NCI-H1092 treated with DMSO at 0.1 percent for 48 hours (cell line): Measurements from ENCODE around the gene TAGAP.
"Not testable (repeated sequence)": the region's sequence is repeated elsewhere in the genome, so short reads cannot be mapped to it uniquely, and the experiment has no call there.

Experiments used
- DNase-seq: peaks from one replicate; lab custom pipeline; 2025; lab: John Stamatoyannopoulos, UW

The TAGAP gene

GRCh38 chr6:159010037-159010612, 34.7 kb downstream of the TAGAP start:
- not testable (repeated sequence) for DNase-seq

GRCh38 chr6:159008656-159009288, 36.0 kb downstream of the TAGAP start:
- DNase-seq = peak; percentile 20

- no peak for DNase-seq
Observed at GRCh38 chr6:159007510-159007909, 37.3 kb downstream of the TAGAP start.

- DNase-seq = no peak
Observed at GRCh38 chr6:159005436-159005835, 39.4 kb downstream of the TAGAP start.

- DNase-seq = no peak
Observed at GRCh38 chr6:159004592-159004991, 40.2 kb downstream of the TAGAP start.

- DNase-seq = no peak
Observed at GRCh38 chr6:159002432-159003155, 42.2 kb downstream of the TAGAP start.

GRCh38 chr6:158999666-159000403, 45.0 kb downstream of the TAGAP start, which contains the start of gene RSPH3:
Gene RSPH3, minus strand, starts transcription at chr6:159000202. Its CDS starts 652 bp downstream, at chr6:158999550.
- DNase-seq = peak; percentile 96

GRCh38 chr6:158999154-158999665, 45.6 kb downstream of the TAGAP start:
- no peak for DNase-seq

- DNase-seq = no peak
Observed at GRCh38 chr6:158996856-158997255, 47.9 kb downstream of the TAGAP start.

- no peak for DNase-seq
Observed at GRCh38 chr6:158993639-158994038, 51.2 kb downstream of the TAGAP start.

- no peak for DNase-seq
Observed at GRCh38 chr6:158991017-158991723, 53.6 kb downstream of the TAGAP start.

- DNase-seq = not testable (repeated sequence)
Observed at GRCh38 chr6:158989711-158990110, 55.1 kb downstream of the TAGAP start.

GRCh38 chr6:158988477-158988876, 56.3 kb downstream of the TAGAP start:
- DNase-seq = no peak

GRCh38 chr6:158987657-158988056, 57.1 kb downstream of the TAGAP start:
- no peak for DNase-seq
